Prostate gland (tissue), 2 donors: Measurements from ENCODE around the gene TRAF3IP1.

Experiments
- POLR2A ChIP-seq: fragments of 450-650 bp; IDR thresholded peaks from one replicate; pipeline ENCODE4 v1.6.1; 2016; ENCODE audit warnings: antibody characterized with exemption, mild to moderate bottlenecking
- POLR2AphosphoS5 ChIP-seq: sonication (generic); formaldehyde crosslinking; IDR thresholded peaks from one replicate; pipeline ENCODE4 v1.6.1; 2017; ENCODE audit warnings: antibody characterized with exemption
- TF ChIP-seq, protein P1 (sequence below), 4 experiments: fragments of 200-600 bp in 2 of 4; fragments of 450-650 bp in 2 of 4; sonication (generic) in 2 of 4; IDR thresholded peaks; 1 replicate in 3 of 4; 2 replicates in 1 of 4; pipeline ENCODE4 v1.5.1; 2016 to 2019; ENCODE audit warnings: antibody characterized with exemption in 4 of 4, mild to moderate bottlenecking in 2 of 4, moderate library complexity in 2 of 4

DNA sequence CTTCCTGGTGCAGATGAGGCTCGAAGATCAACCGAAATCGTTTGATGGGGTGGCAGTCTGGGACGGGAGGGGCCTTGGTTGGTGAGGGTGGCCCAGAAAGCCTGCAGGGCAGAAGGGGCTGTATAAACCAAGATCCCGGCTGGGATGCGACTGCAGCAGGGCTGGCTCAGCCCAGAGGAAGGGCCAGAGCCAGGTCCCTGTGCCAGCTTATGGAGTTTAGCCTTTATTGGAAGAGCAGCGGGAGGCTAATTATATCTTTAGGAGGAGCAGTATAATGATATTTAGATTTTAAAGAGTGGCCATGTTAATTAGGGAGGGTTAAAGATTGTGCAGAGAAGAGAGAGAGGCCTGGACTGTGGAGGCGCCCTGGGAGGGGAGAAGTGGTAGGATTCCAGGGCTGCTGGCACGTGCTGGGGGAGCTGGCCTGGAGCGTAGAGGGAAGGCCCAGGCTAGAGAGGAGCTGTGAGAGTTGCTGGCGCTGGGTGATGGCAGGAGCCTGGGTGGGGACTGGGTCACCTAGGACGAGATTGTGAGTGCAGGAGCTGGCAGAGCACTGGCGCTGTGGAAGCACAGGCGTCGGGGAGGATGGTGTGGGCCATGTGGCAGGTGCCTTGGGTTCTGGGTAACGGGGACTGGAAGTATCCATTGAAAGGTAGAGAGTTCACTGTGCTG is 25.1 kb downstream of the TRAF3IP1 start:
- TF ChIP-seq POLR2AphosphoS5 (no peak), POLR2A (no peak)
- TF ChIP-seq, protein P1, sequence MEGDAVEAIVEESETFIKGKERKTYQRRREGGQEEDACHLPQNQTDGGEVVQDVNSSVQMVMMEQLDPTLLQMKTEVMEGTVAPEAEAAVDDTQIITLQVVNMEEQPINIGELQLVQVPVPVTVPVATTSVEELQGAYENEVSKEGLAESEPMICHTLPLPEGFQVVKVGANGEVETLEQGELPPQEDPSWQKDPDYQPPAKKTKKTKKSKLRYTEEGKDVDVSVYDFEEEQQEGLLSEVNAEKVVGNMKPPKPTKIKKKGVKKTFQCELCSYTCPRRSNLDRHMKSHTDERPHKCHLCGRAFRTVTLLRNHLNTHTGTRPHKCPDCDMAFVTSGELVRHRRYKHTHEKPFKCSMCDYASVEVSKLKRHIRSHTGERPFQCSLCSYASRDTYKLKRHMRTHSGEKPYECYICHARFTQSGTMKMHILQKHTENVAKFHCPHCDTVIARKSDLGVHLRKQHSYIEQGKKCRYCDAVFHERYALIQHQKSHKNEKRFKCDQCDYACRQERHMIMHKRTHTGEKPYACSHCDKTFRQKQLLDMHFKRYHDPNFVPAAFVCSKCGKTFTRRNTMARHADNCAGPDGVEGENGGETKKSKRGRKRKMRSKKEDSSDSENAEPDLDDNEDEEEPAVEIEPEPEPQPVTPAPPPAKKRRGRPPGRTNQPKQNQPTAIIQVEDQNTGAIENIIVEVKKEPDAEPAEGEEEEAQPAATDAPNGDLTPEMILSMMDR (IDR thresholded peaks at IDR 0.05): no peak
